ENCODE data around the gene ZC3H12C.
"Not testable (repeated sequence)": the region's sequence is repeated elsewhere in the genome, so short reads cannot be mapped to it uniquely, and the experiment has no call there.

Gene ZC3H12C

GRCh38 chr11:110053848-110054414 lies 39.3 kb upstream of the ZC3H12C start:
- no peak for TF ChIP-seq CTCF (IDR thresholded peaks at IDR 0.05; ENCODE audit: control extremely low read depth, extremely low read depth, low read depth, missing control alignments)
- DNase-seq (ENCODE audit: extremely low spot score), result no peak
- ChIA-PET POLR2A (no interaction called here), CTCF (interaction anchor here (2.1 kb wide), 1 partner anchor 10 kb away, joined by 6 read pairs; no protein-coding TSS in a partner anchor)

GRCh38 chr11:110056956-110057355 lies 36.2 kb upstream of the ZC3H12C start:
- POLR2A ChIA-PET, result no interaction called here
- CTCF ChIA-PET, result interaction anchor here (0.7 to 1.0 kb wide), 2 partner anchors 9 to 16 kb away, joined by 3 to 4 read pairs; no protein-coding TSS in a partner anchor
- DNase-seq (ENCODE audit: extremely low spot score), result no peak
- TF ChIP-seq CTCF (IDR thresholded peaks at IDR 0.05; ENCODE audit: control extremely low read depth, extremely low read depth, low read depth, missing control alignments), result no peak

GRCh38 chr11:110059706-110060463 lies 33.3 kb upstream of the ZC3H12C start:
- TF ChIP-seq CTCF (IDR thresholded peaks at IDR 0.05; ENCODE audit: control extremely low read depth, extremely low read depth, low read depth, missing control alignments), result no peak
- CTCF ChIA-PET, result no interaction called here
- no peak for DNase-seq (ENCODE audit: extremely low spot score)
- POLR2A ChIA-PET, result no interaction called here

GRCh38 chr11:110061296-110061695 lies 31.9 kb upstream of the ZC3H12C start:
- no peak for DNase-seq (ENCODE audit: extremely low spot score)
- ChIA-PET POLR2A (no interaction called here), CTCF (interaction anchor here (1.1 kb wide), 1 partner anchor 122 kb away, joined by 3 read pairs; no protein-coding TSS in a partner anchor)
- no peak for TF ChIP-seq CTCF (IDR thresholded peaks at IDR 0.05; ENCODE audit: control extremely low read depth, extremely low read depth, low read depth, missing control alignments)

- CTCF ChIA-PET, result interaction anchor here (0.6 to 1.2 kb wide), 4 partner anchors 11 to 123 kb away, joined by 3 to 4 read pairs (median 3); no protein-coding TSS in a partner anchor
- no peak for TF ChIP-seq CTCF (IDR thresholded peaks at IDR 0.05; ENCODE audit: control extremely low read depth, extremely low read depth, low read depth, missing control alignments)
- POLR2A ChIA-PET, result no interaction called here
- no peak for DNase-seq (ENCODE audit: extremely low spot score)
These were observed 30.9 kb upstream of the ZC3H12C start for GRCh38 chr11:110062247-110062646.

GRCh38 chr11:110065189-110065588 lies 28.0 kb upstream of the ZC3H12C start:
- no peak for TF ChIP-seq CTCF (IDR thresholded peaks at IDR 0.05; ENCODE audit: control extremely low read depth, extremely low read depth, low read depth, missing control alignments)
- POLR2A ChIA-PET, result no interaction called here
- no peak for DNase-seq (ENCODE audit: extremely low spot score)
- CTCF ChIA-PET, result interaction anchor here (2.0 kb wide), 1 partner anchor 13 kb away, joined by 7 read pairs; no protein-coding TSS in a partner anchor

- POLR2A ChIA-PET; DNase-seq (ENCODE audit: extremely low spot score): not testable (repeated sequence)
- CTCF ChIA-PET, result interaction anchor here (1.1 kb wide), 1 partner anchor 92 kb away, joined by 3 read pairs; no protein-coding TSS in a partner anchor
These were observed 25.2 kb upstream of the ZC3H12C start for GRCh38 chr11:110068001-110068400.
